Urinary bladder (tissue), 4 donors: ENCODE results near the gene PPM1B. TPM values are rescaled to one million over a fixed set of nuclear protein-coding genes. Genes with fewer than 3 reads are reported as not detected.
"Not testable (repeated sequence)": the region's sequence is repeated elsewhere in the genome, so short reads cannot be mapped to it uniquely, and the experiment has no call there.

Experiments
- DNase-seq: peaks from one replicate; pipeline ENCODE4 v3.0.0-alpha.2; 2015; ENCODE audit errors: extremely low spot score
- H3K27ac ChIP-seq: one replicate; pipeline ENCODE4 v1.5.1; 2013; ENCODE audit warnings: low read depth, mild to moderate bottlenecking, moderate library complexity
- H3K36me3 ChIP-seq: one replicate; pipeline ENCODE4 v1.6.1; 2013; ENCODE audit warnings: mild to moderate bottlenecking, moderate library complexity; ENCODE audit not compliant: insufficient read depth
- H3K4me1 ChIP-seq: one replicate; pipeline ENCODE4 v1.6.1; 2013; ENCODE audit warnings: mild to moderate bottlenecking, moderate library complexity; ENCODE audit not compliant: insufficient read depth
- H3K4me3 ChIP-seq: one replicate; pipeline ENCODE4 v1.5.1; 2013; ENCODE audit warnings: low read depth, low read length
- WGBS: extraction: QIAGEN DNeasy Blood & Tissue Kit; methylation state at CpG from one replicate; pipeline ENCODE4 v1.1.7; 2013; 5-methylcytosine and 5-hydroxymethylcytosine counted together
- polyA plus RNA-seq: library from polyadenylated mRNA; stranded (reverse); fragments of 200-250 nt; gene quantifications from one replicate; pipeline ENCODE4 v1.2.3, GENCODE V29; 2013
- total RNA-seq: library from RNA; depleted of rRNA; stranded (reverse); fragments of >200 nt; gene quantifications from one replicate; pipeline ENCODE4 v1.2.3, GENCODE V29; 2014
- donor health status: healthy with polysubstance abuse.
- donor health status: healthy.

PPM1B gene
- total and polyA plus RNA-seq, 2 donors: 35.9 to 67.3 TPM

DNA sequence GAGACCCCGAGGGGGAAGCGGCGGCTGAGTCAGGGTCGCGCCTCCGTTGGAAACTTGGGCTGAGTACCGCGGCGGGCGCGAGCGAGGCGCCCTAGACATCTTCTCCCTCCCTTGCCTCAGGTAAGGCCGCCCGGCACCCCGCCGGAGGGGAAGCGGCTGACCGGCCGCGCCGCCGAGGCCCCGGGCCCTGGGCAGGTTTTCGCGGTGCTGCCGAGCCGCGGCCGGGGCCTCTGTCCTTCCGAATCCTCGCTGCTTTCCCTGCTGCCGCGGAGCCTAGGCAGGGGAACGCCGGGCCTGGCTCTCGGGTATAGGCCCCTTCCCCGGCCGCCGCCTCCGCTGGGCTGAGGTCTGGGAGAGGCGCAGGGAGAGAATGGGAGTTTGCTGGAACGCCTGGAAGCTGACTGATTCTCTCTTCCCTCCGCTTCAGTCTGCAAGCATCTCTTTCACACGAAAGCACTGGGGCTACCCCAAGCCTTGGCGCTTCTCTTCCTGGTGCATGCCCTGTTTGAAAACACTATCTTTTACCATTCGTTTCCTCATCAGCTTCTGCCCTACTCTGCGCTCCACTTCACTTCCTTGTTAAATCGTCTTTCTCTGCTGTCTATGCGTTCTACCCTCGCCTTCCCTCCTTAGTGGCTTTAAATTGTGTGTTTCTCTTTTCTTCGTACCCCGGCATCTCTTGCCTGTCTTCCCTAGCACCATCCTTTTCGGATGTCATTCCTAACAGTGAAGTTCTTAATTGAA is 652 bp downstream of the PPM1B start:
- Histone ChIP-seq H3K36me3 (no peaks in the 10 kb centered on the region), H3K4me1 (no peaks in the 10 kb centered on the region), H3K4me3 (peak overlapping the region; percentile 89), H3K27ac (peak overlapping the region; percentile 99)
- DNase-seq: no peak
- under 1% methylated on average over 54 of the region's 54 CpGs for WGBS

DNA sequence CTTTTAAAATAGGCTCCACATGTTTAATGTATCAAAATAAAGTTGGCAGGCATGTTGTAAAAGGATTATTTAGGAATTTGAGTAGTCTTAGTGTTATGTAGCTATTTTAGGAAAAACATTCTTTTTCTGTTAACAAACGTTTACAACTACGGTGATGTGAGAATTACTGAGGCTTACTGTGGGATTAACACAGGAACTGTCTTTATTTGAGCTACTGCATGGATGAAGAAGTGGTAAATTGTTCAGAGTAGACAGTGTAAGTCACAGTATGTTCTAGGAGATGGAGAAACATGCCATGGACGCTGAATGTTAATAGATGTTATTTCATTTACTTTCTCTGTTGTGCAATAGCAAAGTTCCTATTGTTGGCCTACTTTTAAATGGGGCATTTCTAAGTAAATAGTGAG is 1.6 kb downstream of the PPM1B start:
- peak overlapping the region; percentile 89 for H3K4me3 ChIP-seq
- no peak overlapping the region for H3K27ac ChIP-seq
- H3K36me3 ChIP-seq: no peaks in the 10 kb centered on the region
- DNase-seq: no peak
- H3K4me1 ChIP-seq: no peaks in the 10 kb centered on the region
- under 1% methylated on average over 3 of the region's 3 CpGs for WGBS

DNA sequence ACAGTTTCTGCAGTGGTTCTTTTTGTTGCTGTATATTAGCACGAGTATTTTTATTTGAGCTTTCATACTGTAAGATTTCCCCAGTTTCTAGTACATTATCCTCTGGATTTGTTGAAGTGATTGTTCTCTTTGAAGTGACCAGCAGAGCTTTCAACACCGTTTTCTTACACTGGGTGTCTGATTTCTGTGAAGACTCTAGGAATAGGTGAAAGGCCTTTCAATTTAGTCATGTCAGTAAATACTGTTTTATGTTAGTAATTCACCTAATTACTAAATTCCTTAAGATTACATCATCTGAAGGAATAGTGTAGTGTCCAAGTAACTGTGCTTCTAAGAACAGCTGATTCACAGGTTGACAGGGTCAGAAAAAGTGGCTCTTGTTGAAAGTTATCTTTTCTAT is 2.3 kb downstream of the PPM1B start:
- DNase-seq: no peak
- 25% methylated on average over 2 of the region's 2 CpGs for WGBS
- Histone ChIP-seq H3K4me1 (no peaks in the 10 kb centered on the region), H3K4me3 (no peak overlapping the region), H3K27ac (no peak overlapping the region), H3K36me3 (no peaks in the 10 kb centered on the region)

DNA sequence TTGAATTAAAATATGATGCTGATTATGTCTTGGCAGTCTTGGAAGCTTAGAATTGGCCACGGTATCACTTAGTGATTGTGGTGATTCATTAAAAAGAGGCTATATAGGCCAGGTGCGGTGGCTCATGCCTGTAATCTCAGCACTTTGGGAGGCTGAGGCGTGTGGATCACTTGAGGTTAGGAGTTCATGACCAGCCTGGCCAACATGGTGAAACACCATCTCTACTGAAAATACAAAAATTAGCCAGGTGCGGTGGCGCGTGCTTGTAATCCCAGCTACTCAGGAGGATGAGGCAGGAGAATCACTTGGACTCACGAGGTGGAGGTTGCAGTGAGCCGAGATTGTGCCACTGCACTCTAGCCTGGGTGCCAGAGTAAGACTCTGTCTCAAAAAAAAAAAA is 2.8 kb downstream of the PPM1B start:
- DNase-seq, H3K4me1 ChIP-seq, H3K4me3 ChIP-seq, H3K27ac ChIP-seq, H3K36me3 ChIP-seq: not testable (repeated sequence)
- 78% methylated on average over 8 of the region's 8 CpGs for WGBS

DNA sequence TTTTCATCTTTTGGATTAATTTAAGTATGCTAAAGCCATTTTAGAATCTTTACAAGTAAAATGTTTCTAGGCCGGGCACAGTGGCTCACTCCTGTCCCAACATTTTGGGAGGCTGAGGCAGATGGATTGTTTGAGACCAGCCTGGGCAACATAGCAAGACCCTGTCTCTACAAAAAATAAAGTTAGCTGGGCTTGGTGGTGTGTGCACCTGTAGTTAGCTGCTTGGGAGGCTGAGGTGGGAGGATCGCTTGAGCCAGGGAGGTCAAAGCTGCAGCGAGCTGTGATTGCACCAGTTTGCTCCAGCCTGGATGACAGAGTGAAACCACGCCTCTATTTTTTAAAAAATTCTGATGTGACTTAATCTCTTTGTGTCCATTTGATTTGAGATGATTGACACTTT is 3.9 kb downstream of the PPM1B start:
- DNase-seq: no peak
- H3K4me3 ChIP-seq: no peak overlapping the region
- H3K4me1 ChIP-seq: no peaks in the 10 kb centered on the region
- WGBS: 99% methylated on average over 4 of the region's 4 CpGs
- no peak overlapping the region for H3K27ac ChIP-seq
- no peaks in the 10 kb centered on the region for H3K36me3 ChIP-seq

DNA sequence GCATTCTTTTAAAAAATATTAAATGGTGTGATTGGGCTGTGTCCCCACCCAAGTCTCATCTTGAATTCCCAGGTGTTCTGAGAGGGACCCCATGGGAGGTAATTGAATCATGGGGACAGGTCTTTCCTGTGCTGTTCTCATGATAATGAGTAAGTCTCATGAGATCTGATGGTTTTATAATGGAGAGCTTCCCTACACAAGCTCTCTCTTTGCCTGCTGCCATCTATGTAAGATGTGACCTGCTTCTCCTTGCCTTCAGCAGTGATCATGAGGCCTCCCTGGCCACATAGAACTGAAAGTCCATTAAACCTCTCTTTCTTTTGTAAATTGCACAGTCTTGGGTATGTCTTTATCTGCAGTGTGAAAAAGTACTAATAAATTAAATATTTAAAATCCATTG is 10.3 kb downstream of the PPM1B start:
- DNase-seq: no peak
- no peak overlapping the region for H3K4me3 ChIP-seq
- H3K27ac ChIP-seq: no peak overlapping the region
- peaks cover 1% of the 10 kb centered on the region for H3K4me1 ChIP-seq
- peaks cover 2% of the 10 kb centered on the region for H3K36me3 ChIP-seq

DNA sequence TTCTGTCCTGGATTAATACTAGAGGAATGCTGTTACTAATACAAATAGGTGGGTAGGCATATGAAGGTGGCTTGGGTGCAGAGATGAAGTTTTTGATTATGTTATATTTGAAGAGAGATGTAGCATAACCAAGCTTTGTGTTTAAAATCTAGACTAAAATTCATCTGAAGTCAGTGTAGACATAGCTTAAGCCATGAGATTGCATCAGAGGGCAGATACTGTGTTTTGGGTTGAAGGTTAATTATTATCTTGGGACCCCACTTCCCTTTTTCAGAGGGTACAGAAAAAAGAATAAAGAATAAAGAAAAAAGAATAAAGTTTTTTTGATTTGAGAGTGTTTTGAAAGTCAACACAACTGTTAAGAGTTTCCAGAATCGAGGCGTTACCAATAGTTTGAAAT is 13.0 kb downstream of the PPM1B start:
- no peak for DNase-seq
- Histone ChIP-seq H3K27ac (no peak overlapping the region), H3K4me3 (no peak overlapping the region), H3K4me1 (peaks cover 1% of the 10 kb centered on the region), H3K36me3 (peaks cover 2% of the 10 kb centered on the region)
- WGBS: 97% methylated on average over 2 of the region's 2 CpGs

DNA sequence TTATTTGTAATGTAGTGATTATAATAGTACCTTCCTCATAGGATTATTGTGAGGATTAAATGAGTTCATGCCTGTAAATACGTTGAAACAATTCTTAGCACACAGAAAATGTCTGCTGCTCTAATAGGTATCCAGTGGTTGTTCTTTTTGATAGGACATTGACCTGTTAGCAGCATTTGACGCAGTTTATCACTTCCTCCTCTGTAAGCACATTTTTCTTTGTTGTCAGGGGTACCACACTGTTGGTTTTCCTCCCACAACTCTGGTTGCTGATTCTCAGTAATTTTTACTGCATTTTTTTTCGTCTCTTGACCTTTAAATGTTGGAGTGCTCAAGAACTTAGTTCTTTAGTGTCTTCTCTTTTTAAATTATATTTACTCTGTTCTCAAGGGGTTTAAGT is 15.4 kb downstream of the PPM1B start:
- 81% methylated on average over 3 of the region's 3 CpGs for WGBS
- Histone ChIP-seq H3K36me3 (peaks cover 2% of the 10 kb centered on the region), H3K4me1 (peaks cover 1% of the 10 kb centered on the region), H3K27ac (no peak overlapping the region), H3K4me3 (no peak overlapping the region)
- no peak for DNase-seq

DNA sequence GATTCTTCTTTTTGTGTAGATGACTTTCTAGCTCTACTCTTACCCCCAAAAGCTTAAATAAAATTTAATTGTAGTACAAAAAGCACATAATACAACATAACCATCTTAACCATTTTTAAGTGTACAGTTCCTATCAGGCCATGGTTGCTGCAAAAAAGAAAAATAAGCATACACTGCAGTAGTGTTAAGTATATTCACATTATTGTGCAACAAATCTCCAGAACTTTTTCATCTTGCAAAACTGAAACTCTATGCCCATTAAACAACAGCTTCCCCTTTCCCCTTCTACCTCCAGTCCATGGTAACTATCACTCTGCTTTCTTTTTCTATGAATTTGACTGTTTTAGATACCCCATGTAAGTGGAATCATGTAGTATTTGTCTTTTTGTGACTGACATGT is 18.1 kb downstream of the PPM1B start:
- Histone ChIP-seq H3K36me3 (no peaks in the 10 kb centered on the region), H3K4me1 (peaks cover 1% of the 10 kb centered on the region), H3K4me3 (no peak overlapping the region), H3K27ac (no peak overlapping the region)
- DNase-seq: no peak

DNA sequence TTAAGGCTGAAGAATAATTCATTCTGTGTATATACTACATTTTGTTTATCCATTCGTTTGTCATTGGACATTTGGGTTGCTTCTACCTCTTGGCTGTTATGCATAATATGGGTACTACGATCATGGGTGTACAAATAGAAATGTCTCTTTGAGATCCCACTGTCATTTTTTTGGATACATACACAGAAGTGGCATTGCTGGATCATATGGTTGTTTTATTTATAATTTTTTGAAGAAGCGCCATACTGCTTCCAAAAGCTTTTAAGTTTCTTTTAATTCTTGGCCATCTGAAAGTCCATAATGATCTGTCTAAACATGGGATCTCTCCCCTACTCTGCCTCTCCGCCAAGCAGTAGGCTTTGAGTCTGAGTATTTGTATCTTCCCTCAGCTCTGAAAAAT is 18.6 kb downstream of the PPM1B start:
- Histone ChIP-seq H3K4me3 (no peak overlapping the region), H3K27ac (no peak overlapping the region), H3K36me3 (no peaks in the 10 kb centered on the region), H3K4me1 (peaks cover 1% of the 10 kb centered on the region)
- 92% methylated on average over 4 of the region's 4 CpGs for WGBS
- no peak for DNase-seq

DNA sequence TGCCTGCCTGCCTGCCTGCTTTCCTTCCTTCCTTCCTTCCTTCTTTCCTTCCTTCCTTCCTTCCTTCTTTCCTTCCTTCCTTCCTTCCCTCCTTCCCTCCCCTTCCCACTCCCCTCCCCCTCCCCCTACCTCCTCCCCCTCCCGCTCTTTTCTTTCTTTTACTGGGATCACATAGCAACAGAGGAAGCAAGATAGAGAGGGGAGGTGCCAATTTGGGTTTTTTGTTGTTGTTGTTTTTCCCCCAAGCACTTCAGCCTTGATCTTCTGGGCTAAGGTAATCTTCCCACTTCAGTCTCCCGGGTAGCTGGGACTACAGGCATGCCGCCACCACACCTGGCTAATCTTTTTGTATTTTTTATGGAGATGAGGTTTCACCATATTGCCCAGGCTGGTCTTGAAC is 20.0 kb downstream of the PPM1B start:
- no peak for DNase-seq
- H3K27ac ChIP-seq: no peak overlapping the region
- no peaks in the 10 kb centered on the region for H3K4me1 ChIP-seq
- H3K36me3 ChIP-seq: no peaks in the 10 kb centered on the region
- H3K4me3 ChIP-seq: no peak overlapping the region
- WGBS: 87% methylated on average over 3 of the region's 3 CpGs

DNA sequence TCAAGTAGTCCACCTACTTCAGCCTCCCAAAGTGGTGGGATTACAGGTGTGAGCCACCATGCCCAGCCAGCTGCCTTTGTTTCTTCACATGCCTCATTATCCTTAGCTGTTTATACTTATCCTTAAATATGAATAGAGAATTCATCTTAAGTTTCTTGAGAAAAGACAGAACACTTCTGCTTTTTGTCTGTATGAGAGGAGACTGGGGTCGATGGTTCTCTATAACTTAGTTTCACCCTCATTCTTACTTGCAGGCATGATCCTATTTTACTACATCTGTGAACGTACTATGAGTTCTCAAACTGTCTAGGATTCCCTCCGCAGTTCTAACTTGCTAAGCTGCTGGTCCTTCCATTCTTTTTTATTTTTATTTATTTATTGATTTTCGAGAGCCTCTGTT is 20.4 kb downstream of the PPM1B start:
- DNase-seq: no peak
- no peak overlapping the region for H3K27ac ChIP-seq
- no peaks in the 10 kb centered on the region for H3K4me1 ChIP-seq
- H3K4me3 ChIP-seq: no peak overlapping the region
- 87% methylated on average over 4 of the region's 4 CpGs for WGBS
- H3K36me3 ChIP-seq: no peaks in the 10 kb centered on the region

DNA sequence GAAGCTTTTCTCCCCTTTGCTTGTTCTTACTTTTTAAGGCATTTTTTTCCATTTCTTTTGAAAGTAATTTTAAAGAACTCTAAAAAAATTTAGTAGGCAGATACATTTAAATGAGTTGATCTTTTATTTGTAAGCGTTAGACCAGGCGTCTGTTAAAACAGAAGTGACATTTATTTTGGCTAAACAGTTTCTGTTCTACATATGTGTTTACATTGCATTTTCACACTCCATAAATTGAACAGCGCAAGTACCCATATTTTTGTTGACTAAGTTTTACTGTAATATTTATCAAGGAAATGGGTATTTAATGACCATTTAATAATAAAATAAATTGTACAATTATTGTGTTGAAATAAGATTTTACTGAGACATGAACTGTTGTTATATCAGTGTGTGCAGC is 21.9 kb downstream of the PPM1B start:
- Histone ChIP-seq H3K36me3 (no peaks in the 10 kb centered on the region), H3K27ac (no peak overlapping the region), H3K4me3 (no peak overlapping the region), H3K4me1 (no peaks in the 10 kb centered on the region)
- no peak for DNase-seq
- 87% methylated on average over 3 of the region's 3 CpGs for WGBS

DNA sequence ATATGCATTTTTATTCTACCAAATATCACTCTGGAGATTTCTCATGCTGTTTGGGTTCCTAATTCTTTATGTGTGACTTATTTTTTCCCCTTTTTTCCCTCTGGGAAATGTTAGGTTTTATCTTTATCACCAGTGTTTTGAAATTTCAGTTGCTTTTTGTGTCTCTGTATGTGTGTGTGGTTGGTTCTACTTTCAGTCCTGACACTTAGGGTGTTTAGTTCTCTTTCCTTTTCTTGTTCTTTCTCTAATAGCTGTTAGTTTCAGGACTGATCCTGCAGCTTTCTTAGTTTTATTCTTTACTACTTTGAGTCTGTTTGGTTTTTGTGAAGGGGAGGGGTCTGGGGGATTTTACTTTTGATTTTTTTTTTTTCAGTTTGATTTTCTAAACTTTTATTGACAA is 23.1 kb downstream of the PPM1B start:
- no peak overlapping the region for H3K4me3 ChIP-seq
- H3K27ac ChIP-seq: no peak overlapping the region
- no peaks in the 10 kb centered on the region for H3K4me1 ChIP-seq
- no peaks in the 10 kb centered on the region for H3K36me3 ChIP-seq
- no peak for DNase-seq

DNA sequence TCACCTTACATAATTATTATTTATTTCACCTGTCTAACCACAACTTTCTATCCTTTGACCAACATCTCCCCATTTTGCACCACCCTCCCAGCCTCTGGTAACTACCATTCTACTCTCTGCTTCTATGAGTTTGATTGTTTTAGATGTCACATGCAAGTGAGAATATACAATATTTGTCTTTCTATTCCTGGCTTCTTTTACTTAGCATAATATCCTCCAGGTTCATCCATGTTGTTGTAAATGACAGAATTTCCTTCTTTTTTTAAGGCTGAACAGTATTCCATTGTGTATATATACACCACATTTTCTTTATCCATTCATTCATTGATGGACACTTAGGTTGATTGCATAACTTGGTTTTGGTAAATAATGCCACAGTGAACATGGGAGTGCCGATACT is 24.0 kb downstream of the PPM1B start:
- Histone ChIP-seq H3K4me1 (no peaks in the 10 kb centered on the region), H3K27ac (no peak overlapping the region), H3K36me3 (no peaks in the 10 kb centered on the region), H3K4me3 (no peak overlapping the region)
- 93% methylated on average over 1 of the region's 1 CpG for WGBS
- DNase-seq: no peak
